HG03575 (cell line): ENCODE measurements around the gene MMEL1.

ENCODE experiments used
- ATAC-seq: cut with Tn5 transposase; IDR thresholded peaks from one replicate; pipeline ENCODE4 v1.9.1; 2021; ENCODE audit not compliant: unreplicated experiment, insufficient number of reproducible peaks, low FRiP score; ENCODE audit errors: extremely low read depth

Gene MMEL1

DNA sequence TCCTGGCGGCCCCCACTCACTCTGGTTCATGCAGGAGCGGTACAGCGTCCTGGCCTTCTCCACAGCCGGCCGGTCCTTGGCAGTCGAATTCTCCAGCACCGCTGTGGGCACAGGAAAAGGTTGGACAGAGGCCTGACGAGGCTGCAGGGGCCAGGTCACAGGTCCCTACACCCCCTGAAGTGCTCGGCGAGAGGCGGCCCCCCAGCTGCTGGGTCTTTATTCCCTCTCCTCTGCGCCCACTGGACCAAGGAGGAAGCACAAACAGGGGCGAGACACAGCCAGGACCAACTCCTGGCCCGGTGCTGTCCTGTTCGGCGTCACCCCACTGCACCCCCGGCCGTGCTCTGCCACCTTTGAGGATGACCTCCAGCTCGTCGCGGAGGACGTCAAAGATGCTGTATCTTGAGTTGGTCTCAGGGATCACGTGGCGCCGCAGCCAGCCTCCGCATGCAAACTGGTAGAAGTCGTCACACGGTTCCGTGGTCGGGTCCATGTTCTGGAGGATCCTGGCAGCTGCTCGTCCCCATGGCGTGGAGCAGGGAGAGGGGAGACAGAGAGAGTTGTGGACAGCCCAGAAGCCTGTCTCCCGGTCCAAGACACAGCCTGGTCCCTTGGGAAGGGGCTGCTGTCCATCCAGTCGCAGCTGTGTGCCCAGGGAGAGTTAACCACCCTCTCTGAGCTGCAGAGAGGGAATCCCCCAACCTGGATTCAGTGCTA is 23.3 kb downstream of the MMEL1 start:
- no peak for ATAC-seq

DNA sequence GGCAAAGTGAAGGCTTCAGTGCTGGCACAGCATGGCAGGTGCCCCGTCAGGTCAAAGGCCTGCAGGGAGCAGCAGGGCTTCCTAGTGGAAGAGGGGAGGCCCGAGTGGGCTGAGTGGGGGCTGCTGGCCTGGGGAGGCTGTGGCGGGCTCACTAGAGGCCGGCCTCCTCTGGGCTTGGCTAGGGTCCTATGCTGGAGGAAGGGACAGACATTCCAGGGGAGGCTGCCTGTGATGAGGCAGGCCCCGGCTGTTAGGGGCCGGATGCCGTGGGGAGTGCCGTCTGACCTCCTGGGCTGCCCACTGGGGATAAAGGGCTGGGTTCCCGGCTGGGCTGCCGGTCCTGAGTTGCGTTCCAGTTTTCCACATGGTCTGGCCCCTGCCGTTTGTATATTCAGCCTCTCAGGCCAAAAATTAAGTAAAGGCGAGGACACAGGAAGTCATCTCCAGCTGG is 25.1 kb downstream of the MMEL1 start:
- ATAC-seq: no peak

DNA sequence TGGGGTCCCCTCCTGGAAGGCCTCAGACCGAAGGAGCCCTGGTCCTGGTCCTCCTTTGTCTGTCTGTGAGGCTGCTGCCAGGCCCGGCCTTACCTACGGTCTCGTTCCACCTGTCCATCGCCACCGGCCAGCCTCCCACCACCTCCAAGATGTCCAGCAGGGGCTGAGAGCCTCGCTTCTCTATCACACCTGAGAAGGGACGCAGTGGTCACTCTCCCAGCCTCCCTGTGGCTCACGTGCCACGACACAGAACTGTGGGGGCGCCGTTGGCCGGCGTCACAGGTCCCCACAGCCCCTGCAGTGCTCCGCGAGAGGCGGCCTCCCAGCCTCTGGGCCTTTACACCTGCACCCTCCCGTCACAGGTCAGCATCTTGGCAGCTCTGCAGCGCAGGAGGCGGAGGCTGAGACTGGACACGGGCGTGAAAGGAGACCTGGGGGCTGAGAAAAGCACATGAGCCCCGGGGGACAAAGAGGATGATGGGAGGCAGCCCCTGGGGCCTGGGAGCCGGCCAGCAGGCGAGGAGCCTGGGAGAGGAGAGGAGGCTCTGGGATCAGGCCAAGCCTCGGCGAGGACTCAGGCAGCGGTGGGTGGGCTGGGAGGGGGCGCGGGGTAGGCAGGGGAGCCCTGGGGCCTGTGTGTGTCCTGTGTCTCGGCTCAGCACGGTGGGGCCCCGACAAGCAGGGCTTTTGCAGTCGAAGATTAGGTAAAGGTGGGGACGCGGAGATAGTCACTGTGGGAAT is 25.8 kb downstream of the MMEL1 start:
- ATAC-seq: no peak

- no peak for ATAC-seq
Measured at GRCh38 chr1:2606396-2606880, 26.4 kb downstream of the MMEL1 start.

- ATAC-seq: no peak
Measured at GRCh38 chr1:2605509-2606395, 27.1 kb downstream of the MMEL1 start.

DNA sequence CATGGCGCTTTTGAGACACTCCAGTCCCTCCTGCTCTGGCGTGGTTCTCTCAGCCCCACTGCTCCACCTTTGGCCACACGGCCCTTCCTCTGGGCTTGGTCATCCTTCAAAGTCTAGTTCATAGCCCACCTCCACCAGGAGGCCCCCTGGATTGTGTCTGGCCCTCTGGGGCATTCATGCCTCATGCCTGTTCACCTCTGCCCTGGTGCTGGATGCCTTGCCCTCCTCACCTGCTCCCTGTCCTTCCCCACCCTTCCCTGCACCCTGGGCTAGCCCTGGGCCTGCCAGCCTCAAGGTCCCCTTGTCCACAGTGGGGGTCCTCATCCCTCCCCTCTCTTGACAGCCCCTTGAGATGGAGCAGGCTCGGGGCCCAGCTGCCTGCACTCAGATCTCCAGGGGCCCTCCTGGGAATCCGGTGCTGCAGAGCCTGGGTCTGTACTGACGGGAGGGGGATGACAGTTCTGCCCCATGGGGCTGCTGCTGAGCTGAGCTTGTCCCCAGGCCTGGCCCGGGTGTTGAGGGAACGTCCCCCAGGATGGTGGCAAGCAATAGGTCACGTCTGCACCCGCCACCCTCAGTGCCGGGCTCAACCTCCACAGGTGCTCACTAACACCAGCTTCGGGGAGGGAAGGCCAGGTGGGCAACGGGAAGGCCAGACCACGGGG is 27.8 kb downstream of the MMEL1 start:
- no peak for ATAC-seq

- ATAC-seq: no peak
Measured at GRCh38 chr1:2604156-2604843, 28.5 kb downstream of the MMEL1 start.

GRCh38 chr1:2603521-2604155 is 29.2 kb downstream of the MMEL1 start:
- no peak for ATAC-seq

GRCh38 chr1:2602866-2603520 is 29.8 kb downstream of the MMEL1 start:
- no peak for ATAC-seq

DNA sequence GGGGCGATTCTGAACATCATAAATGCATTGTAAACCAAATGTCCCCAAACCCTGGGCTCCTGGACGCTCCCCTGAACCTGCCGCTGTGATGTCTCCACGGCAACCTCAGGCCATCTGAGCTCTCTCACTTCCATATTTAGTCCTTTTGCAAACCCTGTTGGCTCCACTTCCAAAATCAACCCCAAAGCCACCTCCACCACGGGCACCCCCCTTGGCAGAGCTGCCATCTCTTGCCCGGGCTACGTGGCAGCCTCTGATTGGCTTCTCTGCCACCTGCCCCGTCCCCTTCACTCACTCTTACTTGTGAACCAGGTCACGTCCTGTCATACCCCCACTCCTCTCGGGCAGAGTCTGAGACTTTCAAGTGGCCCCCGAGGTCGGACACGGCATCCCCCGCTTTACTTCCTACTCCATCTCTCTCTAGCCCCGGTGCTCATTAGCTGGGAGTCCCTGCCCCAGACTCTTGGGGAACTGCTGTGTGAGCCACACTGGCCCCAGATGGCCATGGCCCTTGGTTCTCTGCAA is 30.4 kb downstream of the MMEL1 start:
- ATAC-seq: no peak

DNA sequence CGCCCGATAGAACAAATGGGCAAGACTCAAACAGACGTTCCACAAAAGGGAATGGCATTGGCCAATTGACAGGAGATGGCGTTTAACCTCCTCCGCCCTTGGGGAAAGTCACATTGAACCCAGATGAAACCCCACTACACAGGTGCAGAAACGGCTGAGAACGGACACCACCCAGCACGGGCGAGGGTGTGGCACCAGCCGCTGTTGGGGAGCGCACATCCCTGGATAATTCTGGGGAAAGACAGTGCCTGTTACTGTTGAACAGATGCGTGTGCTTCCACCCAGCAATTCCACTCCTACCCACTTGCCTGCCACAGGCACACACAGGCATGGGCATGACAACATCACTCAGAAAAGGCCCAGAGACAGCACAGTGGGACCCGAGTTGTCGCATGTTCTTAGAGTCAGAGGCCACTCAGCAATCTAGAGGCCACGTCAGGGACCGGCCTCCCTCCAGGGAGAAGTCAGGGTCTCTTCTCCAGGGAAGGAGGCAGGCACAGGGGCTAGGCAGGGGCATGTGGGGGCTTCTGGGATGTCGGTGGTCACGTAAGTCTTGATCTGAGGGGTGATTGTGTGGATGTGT is 31.0 kb downstream of the MMEL1 start:
- ATAC-seq: no peak

- ATAC-seq: no peak
Measured at GRCh38 chr1:2598329-2598931, 34.4 kb downstream of the MMEL1 start.

- no peak for ATAC-seq
Measured at GRCh38 chr1:2597441-2598328, 35.1 kb downstream of the MMEL1 start.

DNA sequence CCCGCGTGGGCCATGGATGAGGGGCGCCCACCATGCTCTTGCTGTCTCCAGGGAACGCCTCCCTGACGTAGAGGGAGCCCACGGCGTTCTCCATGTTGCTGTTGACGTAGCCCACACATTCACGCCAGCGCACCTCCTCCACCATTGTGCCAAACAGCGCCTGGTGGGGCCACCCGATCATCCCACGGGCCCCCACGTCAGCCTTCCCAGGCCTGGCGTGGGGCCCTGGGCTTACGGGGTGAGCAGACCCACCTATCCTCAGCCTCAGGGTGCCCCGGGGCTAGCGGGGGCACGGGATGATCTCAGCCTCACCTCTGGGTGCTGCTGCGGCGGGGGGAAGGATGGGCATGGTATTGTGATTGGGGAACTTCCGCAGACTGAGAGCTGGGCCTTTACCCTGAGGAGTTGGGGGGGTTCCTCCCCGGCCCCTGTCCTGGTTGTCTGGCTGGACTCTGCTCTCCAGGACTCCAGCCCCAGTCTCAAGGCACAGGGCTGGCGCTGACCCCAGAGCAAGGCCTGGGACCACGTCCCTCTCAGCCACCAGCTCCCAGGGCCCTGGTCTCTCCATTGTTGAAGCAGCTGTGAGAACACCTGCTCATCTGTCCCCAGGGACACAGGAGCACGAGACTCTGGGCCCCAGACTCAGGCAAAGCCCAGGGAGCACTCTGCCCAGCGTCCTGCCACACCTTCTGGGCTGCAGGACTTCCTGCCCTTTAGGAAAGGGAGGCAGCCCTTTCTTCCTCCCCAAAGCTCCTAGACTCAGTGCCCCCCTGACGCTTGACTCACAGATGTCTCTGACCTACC is 36.1 kb downstream of the MMEL1 start:
- no peak for ATAC-seq
